GM18858 (cell line): ENCODE measurements around the gene SSH2.
"Not testable (repeated sequence)": the region's sequence is repeated elsewhere in the genome, so short reads cannot be mapped to it uniquely, and the experiment has no call there.

Experiments
- ATAC-seq: cut with Tn5 transposase; IDR thresholded peaks from one replicate; pipeline ENCODE4 v1.9.1; 2021; ENCODE audit not compliant: unreplicated experiment

Gene SSH2

DNA sequence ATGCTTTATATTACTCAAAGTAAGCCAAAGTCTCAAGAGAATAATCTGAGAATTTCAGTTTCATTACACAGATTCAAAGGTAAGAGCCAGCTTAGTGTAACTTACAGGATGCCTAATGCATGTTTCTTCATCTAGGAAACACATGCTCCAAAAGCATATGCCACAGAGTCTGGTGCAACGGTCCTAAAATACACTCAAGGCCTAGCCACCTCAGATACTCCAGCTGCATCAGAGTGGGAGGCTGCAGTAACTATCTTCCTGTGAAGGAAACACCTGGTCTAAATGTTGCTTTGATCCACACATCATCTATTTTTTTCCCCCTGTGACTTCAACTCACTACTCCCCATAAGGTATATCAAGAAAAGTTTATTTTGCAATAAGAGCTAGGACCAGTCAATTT lies 255.7 kb downstream of the SSH2 start:
- ATAC-seq, result no peak

DNA sequence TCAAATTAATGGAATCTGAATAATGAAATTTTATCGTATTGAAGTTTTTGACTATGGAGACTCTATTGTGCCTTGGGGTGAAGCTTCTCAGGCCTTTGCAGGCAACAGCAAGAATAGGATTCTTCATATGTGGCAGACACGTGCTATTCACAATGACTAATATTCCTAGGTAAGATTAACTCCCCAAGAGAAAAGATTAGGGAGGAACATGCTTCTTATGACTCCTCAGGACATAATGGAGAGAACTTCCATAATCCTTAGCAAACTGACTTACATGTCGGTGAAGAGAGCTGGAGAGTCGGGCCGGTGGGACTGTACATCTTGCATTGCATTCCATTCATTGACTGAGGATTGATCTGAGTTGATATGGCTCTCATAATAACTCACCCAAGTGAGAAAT lies 258.4 kb downstream of the SSH2 start:
- no peak for ATAC-seq

DNA sequence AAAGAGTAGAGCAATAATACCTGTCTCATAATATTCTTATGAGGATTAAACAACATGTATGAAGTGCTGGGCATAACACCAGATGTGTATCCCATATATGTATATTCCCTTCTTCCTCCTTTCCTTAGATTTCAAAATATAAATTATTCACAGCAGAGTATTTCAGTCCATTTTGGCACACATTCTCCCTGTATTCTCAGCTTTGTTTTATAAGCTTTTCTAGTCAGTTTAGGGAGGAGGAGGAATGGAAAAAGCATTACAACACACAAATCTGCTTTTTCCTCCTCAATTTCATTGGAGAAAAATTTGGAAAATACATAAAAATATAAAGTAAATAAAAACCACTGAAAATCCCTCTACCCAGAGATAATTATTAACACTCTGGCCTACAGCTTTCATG lies 260.8 kb downstream of the SSH2 start:
- ATAC-seq, result no peak

DNA sequence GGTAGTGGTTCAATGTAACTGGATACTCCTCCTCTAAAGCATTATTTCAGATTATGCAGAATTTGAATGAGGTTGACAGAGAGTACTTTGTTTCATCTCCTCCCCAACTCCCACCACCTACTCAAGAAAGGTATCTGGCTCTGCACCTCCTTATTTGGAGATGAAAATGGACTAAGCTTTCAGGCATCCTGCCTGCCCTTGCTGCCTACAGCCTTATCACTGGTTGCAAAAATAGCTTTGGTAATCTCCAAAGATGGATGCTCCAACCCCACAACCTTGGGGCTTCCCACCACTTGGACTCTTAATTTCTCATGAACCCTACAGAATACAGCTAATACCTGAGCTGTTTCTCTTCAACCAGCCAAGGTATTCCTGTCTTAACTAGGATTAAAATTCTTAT lies 262.1 kb downstream of the SSH2 start:
- ATAC-seq, result no peak

DNA sequence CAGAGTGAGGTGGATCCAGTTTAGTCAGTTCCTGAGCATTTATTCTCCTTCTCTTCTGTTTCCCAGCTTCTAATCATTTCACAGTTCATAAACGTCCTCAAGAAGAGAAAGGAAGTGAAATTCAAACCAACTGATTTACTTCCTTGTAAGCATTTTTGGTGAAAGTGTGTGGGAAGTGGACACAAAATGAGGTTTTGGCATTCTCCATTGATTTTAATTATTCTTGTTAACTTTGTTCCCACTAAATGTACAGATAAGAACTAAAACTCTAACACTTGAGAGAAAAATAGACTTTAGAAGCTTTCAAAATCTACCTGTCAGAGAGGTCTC lies 264.6 kb downstream of the SSH2 start:
- no peak for ATAC-seq

DNA sequence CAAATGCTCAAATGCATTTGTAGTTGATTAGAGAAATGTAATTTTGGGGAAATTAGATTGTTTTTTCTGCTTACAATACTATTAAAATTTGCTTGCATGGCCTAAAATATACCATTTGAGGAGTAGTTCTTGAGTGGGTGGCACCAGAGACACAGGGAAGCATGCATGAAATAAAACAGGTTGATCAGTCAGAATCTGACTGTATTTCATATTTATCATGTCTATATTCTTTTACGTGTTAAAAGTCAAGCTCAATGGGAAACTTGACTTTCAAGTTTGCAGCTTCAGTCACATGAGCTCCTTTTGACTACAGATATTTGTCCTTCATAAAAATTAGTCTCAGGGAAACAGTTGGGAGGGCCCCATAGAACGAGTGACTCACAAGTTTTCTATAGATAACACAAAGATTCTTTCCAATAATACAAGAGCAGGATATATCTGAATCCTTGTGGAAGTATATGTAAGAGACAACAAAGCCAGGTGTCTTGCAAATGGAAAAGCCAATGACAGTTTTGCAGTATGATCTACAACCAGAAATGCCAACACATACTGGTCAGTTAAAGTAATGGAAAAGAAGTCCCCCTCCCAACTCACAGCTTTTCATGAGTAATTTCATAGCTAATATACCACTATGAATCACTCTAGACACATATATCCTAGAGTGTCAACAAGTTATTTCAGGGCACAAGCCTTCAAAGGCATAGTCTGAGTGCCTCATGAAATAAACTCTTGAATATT lies 265.1 kb downstream of the SSH2 start:
- ATAC-seq, result no peak

DNA sequence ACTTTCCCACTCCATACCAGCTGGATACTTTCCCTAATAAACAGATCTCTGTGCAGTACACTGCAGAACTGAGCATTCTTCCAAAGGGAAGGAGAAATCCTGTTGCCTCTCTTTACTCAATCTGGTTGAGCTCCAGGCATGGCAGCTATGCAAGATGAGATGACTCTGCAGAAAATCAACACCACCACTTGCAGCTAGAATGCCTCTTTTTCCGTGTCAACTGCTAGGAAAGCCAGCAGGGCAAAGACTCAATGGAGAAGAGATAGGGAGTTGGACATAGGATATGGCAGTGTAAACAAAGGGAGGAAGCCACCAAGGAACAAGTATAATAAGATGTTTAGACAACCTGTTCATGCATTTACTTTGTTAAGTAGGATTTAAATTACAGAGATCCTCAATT lies 266.9 kb downstream of the SSH2 start:
- ATAC-seq, result no peak

DNA sequence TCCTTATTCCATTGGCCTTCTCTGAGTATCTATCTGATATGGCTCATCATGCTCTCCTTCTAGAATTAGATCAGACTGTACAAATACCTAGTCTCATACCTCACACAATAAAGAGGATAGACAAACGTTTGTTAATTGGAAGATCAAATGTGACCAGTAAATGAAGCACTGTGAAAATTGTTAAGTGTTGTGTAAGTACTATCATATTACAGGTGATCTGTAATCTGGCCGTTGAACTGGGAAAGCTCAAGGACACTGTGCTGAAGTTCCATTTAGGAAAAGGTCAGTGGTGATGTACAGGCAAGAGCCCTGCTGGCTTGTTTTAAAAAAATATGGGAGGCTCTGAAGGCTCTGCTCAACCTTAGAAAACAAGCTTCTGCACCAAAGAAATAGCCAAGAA lies 268.8 kb downstream of the SSH2 start:
- no peak for ATAC-seq

DNA sequence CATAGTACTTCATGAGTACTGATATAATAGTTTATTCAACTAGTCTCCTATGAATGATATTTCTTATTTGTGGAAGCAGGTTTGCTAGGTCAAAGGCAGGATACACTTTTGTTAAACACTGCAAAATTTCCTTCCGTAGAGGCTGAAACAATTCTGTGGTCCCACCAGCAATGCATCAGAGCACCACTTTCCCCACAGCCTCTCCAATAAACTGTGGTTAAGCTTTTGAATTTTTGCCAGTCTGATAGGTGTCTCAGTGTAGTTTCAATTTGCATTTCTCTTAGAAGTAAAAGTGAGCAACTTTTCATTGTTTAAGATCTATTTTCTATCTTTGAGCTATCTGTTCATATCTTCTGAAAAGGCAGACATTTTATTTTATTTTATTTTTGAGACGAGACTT lies 270.9 kb downstream of the SSH2 start:
- no peak for ATAC-seq

DNA sequence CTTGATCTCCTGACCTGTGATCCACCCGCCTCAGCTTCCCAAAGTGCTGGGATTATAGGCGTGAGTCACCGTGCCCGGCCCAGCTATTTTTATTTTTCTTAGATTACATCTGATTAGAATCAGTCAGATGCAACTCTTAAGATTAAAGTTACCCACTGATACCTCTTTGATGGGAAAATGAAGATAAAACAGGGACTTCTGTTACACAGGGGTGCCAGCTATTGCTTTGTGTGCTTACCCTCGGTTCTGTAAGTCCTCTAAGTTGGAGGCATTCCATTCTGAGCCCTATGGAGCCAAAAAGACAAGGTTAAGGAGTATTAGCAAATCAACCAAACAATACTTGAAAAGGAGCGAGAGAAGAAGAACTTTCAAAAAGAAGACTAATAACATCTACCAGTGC lies 274.7 kb downstream of the SSH2 start:
- no peak for ATAC-seq

DNA sequence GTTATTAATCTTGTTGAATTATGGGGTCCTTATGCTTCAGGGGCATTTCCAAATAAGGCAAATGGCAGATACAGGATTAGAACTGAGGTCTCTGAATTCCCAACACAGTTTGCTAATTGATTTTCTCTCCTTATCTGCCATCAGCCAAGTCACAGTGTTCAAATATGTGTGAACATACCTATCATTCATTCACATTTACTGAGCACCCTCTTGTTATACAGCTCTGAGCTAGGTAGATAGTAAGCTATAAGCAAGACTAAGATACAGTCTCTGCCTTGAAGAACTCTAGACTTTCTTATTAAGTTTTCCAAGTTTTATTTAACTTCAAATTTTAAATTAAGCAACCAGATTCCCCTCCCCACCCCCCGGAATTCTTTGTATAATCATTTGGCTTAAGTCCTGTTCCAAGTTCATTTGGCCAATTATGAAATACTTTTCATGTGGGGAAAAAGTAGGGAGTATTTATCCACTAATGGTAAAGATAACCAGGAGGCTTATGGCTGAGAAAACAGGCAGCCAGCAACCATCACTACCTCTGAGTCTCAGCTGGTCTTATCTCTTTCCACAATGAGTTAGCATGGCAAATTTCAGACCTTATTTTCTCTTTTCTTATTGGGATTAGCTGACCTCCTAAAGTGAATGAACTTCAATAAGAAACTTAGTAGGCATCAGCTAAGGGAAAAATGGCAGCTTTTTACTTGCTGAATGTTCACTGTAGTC lies 275.9 kb downstream of the SSH2 start:
- ATAC-seq, result no peak

DNA sequence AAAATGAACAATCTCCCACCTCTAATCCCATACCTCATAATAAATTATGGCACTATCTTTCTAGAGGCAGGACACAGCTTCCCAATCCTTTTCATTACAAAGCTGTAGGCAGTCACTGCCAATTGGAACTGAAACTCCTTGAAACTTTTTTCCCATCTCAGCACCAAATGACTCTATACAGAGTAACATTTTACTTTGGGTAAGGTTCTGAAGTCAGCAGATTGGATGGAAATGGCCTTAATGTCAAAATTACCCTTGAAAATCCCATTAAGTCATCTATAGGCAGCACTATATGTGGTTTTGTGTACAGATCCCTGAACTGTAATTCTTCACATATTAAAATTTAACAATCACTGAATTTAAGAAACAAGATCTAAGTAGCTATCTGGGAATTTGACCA lies 277.1 kb downstream of the SSH2 start:
- no peak for ATAC-seq

DNA sequence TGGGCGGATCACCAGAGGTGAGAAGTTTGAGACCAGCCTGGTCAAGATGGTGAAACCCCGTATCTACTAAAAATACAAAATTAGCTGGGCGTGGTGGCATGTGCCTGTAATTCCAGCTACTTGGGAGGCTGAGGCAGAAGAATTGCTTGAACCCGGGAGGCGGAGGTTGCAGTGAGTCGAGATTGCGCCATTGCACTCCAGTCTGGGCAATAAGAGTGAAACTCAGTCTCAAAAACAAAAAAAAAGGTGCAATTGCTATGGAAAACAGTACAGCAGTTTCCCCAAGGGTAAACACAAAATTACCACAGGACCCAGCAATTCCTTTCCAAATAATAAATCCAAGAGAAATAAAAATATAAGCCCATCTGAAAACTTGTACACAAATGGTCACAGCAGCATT lies 278.1 kb downstream of the SSH2 start:
- ATAC-seq, result not testable (repeated sequence)

DNA sequence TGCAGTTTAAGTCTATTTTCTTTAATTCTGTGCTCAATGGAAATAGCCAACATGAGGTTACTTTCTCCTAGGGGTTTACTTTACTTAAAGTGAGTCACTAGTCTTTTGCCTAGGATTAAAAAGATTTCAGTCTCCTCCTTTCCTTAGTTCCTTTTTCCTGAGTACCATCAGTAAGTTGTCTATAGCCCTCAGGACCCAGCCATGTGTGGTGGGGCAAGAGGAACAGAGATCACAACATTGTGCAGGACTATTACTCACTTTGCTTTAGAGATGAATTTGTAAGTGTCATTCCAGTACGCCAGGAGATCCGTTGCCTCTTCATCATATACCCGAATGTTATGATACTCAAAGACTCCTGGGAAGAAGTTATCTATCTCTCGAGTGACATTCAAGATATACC lies 279.6 kb downstream of the SSH2 start:
- no peak for ATAC-seq

DNA sequence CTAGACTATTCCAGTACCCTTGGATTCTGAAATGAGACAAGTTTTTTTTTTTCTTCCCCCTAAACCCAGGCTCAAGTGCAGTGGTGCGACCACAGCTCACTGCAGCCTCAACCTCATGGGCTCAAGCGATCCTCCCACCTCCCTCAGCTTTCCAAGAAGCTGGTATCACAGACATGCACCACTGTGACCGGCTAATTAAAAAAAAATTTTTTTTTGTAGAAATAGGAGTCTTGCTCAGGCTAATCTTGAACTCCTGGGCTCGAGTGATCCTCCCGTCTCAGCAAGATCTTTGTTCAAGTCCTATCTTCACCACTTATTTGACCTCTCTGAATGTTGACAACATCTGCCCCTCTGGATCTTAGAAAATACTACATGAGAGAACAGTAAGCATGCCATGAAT lies 280.7 kb downstream of the SSH2 start:
- ATAC-seq, result no peak

DNA sequence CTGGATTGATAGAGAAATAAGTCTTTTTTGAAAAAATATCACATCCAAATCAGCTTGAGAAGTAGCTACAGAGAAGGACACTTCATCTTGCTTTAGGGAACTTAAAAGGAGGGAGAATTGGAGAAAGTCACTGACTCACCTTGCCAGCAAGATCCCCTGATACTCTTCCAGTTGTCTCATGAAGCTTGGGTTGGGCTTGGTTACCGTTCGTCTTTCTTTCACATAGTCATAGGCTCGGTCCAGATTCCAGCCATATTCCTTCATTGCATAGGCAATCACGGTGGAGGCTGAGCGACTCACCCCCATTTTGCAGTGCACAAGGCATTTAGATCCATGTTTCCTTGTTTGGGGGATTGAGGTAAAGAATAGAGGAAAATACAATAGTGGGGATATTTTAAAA lies 282.0 kb downstream of the SSH2 start:
- ATAC-seq, result no peak

DNA sequence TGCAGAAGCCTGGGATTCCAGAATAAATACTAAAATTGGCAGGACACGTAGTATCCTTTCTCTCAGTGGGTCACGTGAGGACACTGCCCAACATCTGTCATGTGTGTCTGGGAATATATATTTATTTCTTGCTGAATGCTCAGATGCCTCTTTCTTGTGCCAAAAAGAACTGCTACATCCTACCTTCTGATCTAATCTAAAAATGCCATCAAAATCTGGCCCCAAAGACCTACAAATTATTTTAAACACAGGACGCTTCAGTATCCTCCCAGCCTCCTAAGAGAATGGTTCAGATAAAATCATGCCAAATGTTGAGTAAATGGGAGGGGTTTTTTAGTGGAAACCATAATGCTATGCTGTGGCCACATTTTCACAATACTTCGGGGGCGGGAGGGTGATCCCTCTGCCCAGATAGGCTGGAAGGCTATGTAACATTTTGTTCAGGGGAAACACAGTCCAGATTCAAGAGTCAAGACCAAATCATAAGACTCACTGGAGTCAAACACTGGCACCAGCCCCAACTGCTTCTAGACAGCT lies 284.4 kb downstream of the SSH2 start:
- ATAC-seq, result no peak

DNA sequence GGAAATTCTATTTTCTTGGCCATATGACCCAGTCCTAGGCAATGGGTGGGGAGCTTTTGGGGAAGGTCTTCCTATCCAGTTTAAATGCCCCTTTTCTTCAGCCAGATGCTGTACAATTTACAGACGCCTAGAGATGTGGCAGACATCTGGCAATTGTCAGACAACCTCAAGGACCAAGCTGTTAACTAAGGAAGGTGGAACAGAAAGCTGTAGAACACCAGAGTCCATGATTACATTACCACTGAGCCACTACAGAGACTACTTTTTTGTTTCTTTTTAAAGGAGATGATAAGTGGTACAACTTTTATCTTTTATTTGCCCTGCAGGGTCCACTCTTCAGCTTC lies 286.2 kb downstream of the SSH2 start:
- no peak for ATAC-seq

DNA sequence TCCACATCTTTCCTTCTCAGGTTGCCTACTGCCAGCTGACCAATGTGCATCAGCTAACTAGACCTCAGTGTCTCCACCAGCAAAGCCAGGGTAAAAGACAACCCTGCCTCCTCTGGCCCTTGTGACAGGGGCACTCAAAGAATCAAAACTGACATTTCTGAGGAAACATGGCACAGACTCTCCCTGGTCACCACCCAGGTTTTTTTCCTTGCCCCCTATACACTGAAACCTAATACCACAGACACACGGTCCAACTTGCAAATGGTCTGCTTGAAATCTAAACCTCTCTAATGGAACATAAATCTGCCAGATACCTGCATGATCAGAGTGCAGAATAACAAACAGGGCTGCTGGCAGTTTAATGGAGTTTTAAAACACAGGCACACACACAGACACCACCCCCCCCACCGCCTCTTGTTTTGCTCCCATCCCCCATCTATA lies 287.8 kb downstream of the SSH2 start:
- ATAC-seq, result no peak

DNA sequence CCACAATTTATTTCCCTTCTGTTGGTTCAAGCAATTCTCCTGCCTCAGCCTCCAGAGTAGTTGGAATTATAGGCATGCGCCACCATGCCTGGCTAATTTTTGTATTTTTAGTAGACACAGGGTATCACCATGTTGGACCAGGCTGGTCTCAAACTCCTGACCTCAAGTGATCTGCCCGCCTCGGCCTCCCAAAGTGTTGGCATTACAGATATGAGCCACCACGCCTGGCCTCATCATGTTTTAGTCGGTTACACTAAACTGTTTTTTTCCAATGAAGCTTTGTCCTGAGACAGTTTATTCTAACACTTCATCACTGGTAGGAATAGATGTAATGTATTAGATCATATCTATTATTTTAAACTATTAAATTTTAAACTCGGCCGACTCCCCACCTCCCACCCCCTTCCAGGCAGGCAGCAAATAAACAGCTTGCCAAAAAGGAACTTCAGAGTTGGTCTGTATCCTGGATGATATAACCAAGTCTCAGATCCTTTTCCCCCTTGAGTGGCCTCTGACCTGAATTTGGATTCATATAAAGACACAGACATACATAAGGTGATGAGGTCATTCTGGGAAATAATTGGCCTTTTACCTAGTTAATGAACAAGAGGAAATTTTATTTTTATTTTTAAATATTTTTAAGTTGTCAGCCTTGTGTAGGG lies 288.9 kb downstream of the SSH2 start:
- no peak for ATAC-seq

DNA sequence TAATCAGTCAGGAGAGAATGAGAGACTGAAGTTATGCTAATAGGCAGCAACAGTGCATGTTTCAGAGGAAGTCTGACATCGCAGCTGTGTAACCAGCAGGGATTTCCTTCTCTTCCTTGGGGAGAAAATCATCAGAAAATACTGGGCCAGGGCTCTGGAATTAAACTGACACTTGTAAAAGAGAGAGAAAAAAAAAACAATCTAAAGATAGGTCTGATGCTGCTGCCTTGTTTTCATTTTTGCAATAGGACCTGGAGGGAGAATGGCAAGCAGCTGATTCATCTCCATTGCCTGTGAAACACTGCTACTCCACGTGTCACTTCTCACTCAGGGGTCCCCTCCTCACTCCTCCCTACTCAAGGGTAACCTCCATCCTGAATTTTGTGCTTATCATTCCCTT lies 289.6 kb downstream of the SSH2 start:
- no peak for ATAC-seq

DNA sequence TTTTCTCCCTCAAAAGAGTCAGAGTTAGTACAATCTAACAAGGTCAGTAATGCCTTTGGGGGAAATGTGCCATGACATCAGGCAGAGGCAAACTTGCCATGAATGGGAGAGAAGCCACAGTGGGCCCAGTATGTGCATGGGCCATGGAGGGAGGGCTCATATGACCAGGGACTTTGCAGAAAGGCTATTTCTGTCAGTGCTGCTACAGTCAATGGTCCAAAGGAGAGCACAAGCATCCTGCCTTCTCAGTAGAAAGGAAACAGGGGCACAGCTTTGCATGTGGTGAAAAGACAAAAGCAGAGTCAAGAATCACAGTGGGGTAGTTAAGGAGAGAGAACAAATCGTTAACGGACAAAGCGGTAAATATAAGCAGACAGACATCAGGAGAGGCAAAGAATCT lies 296.1 kb downstream of the SSH2 start:
- ATAC-seq, result no peak
